SK-N-SH (cell line): ENCODE data around the gene SPTLC1. TPM values are rescaled to one million over a fixed set of nuclear protein-coding genes. Genes with fewer than 3 reads are reported as not detected.

Experiments
- CTCF ChIA-PET: fragments of 300-600, 350-600 bp; formaldehyde crosslinking; extraction: SDS; loops from one replicate; lab custom pipeline; 2021; lab: Yijun Ruan, JAX
- POLR2A ChIA-PET: fragments of 350-600 bp; sonication (Branson Sonifier 250); formaldehyde crosslinking; extraction: SDS; loops from one replicate; lab custom pipeline; 2020; ENCODE audit warnings: antibody characterized with exemption, inconsistent platforms; lab: Yijun Ruan, JAX
- DNase-seq: peaks from one replicate; pipeline ENCODE4 v3.0.0; 2012
- H2AFZ ChIP-seq: fragments of 200-600 bp; sonication (generic); 2 replicates; pipeline ENCODE4 v1.8.1; 2016; ENCODE audit warnings: antibody characterized with exemption, mild to moderate bottlenecking, low read depth
- H3F3A ChIP-seq: fragments of 200-600 bp; sonication (generic); replicated peaks from 2 replicates; pipeline ENCODE3; 2016; ENCODE audit warnings: antibody characterized with exemption, mild to moderate bottlenecking; ENCODE audit not compliant: insufficient read depth
- H3K27ac ChIP-seq, 2 experiments: fragments of 200-500 bp in 1 of 2; fragments of 200-600 bp in 1 of 2; sonication (Bioruptor generic) in 1 of 2; sonication (generic), shearing (Covaris generic) in 1 of 2; 2 replicates each; pipeline versions ENCODE4 v1.5.1 to v1.6.1; 2014 to 2016; ENCODE audit warnings: low read depth in 2 of 2, inconsistent platforms in 1 of 2, low read length in 1 of 2, mild to moderate bottlenecking in 1 of 2, mixed read lengths in 1 of 2
- H3K27me3 ChIP-seq: fragments of 200-600 bp; sonication (generic), shearing (Covaris generic); 2 replicates; pipeline ENCODE4 v1.6.1; 2016; ENCODE audit warnings: mixed run types; ENCODE audit not compliant: insufficient read depth
- H3K36me3 ChIP-seq, 2 experiments: fragments of 200-500 bp in 1 of 2; fragments of 200-600 bp in 1 of 2; sonication (Bioruptor generic) in 1 of 2; sonication (generic) in 1 of 2; replicated peaks in 1 of 2; 2 replicates each; pipeline versions ENCODE3 to v1.5.1; 2014 to 2016; ENCODE audit warnings: low read length in 1 of 2, mild to moderate bottlenecking in 1 of 2; ENCODE audit not compliant: insufficient read depth in 2 of 2, control insufficient read depth in 1 of 2
- H3K4me1 ChIP-seq, 2 experiments: fragments of 200-500 bp in 1 of 2; fragments of 200-600 bp in 1 of 2; sonication (Bioruptor generic) in 1 of 2; sonication (generic), shearing (Covaris generic) in 1 of 2; 2 replicates each; pipeline versions ENCODE4 v1.5.1 to v1.6.1; 2014 to 2016; ENCODE audit warnings: low read depth in 1 of 2, low read length in 1 of 2, mixed run types in 1 of 2; ENCODE audit not compliant: insufficient read depth in 2 of 2, control insufficient read depth in 1 of 2
- H3K4me2 ChIP-seq: fragments of 200-600 bp; sonication (generic), shearing (Covaris generic); 2 replicates; pipeline ENCODE4 v1.6.1; 2017; ENCODE audit warnings: mixed run types
- H3K4me3 ChIP-seq, 2 experiments: fragments of 200-500 bp in 1 of 2; fragments of 200-600 bp in 1 of 2; sonication (Bioruptor generic) in 1 of 2; sonication (generic), shearing (Covaris generic) in 1 of 2; 2 replicates each; pipeline versions ENCODE4 v1.5.1 to v1.8.1; 2014 to 2016; ENCODE audit warnings: low read depth in 2 of 2, inconsistent platforms in 1 of 2, low read length in 1 of 2, mild to moderate bottlenecking in 1 of 2, mixed read lengths in 1 of 2, moderate library complexity in 1 of 2
- H3K79me2 ChIP-seq: fragments of 200-600 bp; sonication (generic); 2 replicates; pipeline ENCODE4 v1.8.1; 2017; ENCODE audit warnings: mild to moderate bottlenecking; ENCODE audit not compliant: insufficient read depth
- H3K9ac ChIP-seq: fragments of 200-600 bp; sonication (generic); 2 replicates; pipeline ENCODE4 v1.6.1; 2017; ENCODE audit warnings: mixed run types
- H3K9me2 ChIP-seq: fragments of 200-600 bp; sonication (generic); 2 replicates; pipeline ENCODE4 v1.6.1; 2017; ENCODE audit warnings: mixed run types
- H3K9me3 ChIP-seq: fragments of 200-600 bp; sonication (generic); 2 replicates; pipeline ENCODE4 v1.6.1; 2017; ENCODE audit warnings: mixed run types, mild to moderate bottlenecking, moderate library complexity
- H4K20me1 ChIP-seq: fragments of 200-600 bp; sonication (generic); 2 replicates; pipeline ENCODE4 v1.6.1; 2017; ENCODE audit warnings: mild to moderate bottlenecking, mixed run types; ENCODE audit not compliant: insufficient read depth
- CHD2 ChIP-seq: fragments of 150-350 bp; IDR thresholded peaks from 2 replicates; pipeline ENCODE4 v1.6.1; 2018; ENCODE audit warnings: low read length; ENCODE audit not compliant: partially characterized antibody
- ELF1 ChIP-seq: IDR thresholded peaks from 2 replicates; pipeline ENCODE4 v1.4.0; 2012
- FOXJ3 ChIP-seq: sonication (generic); formaldehyde crosslinking; IDR thresholded peaks from 2 replicates; pipeline ENCODE4 v1.5.1; 2020; ENCODE audit warnings: mild to moderate bottlenecking, missing genetic modification reagents
- FOXM1 ChIP-seq: IDR thresholded peaks from 2 replicates; pipeline ENCODE4 v1.4.0; 2012; ENCODE audit warnings: low read depth, mild to moderate bottlenecking
- GABPA ChIP-seq: IDR thresholded peaks from 2 replicates; pipeline ENCODE4 v1.4.0; 2012; ENCODE audit warnings: low read depth, mild to moderate bottlenecking
- JUND ChIP-seq: IDR thresholded peaks from 2 replicates; pipeline ENCODE4 v1.4.0; 2012
- NFIC ChIP-seq: IDR thresholded peaks from 2 replicates; pipeline ENCODE4 v1.4.0; 2012; ENCODE audit warnings: borderline replicate concordance
- NRF1 ChIP-seq: IDR thresholded peaks from 2 replicates; pipeline ENCODE4 v1.6.1; 2012; ENCODE audit warnings: low read depth, mild to moderate bottlenecking, low read length
- PBX3 ChIP-seq: IDR thresholded peaks from 2 replicates; pipeline ENCODE4; 2012
- RCOR1 ChIP-seq: fragments of 150-350 bp; IDR thresholded peaks from 2 replicates; pipeline ENCODE4 v1.6.1; 2017; ENCODE audit warnings: antibody characterized with exemption, low read length
- REST ChIP-seq: IDR thresholded peaks from 2 replicates; pipeline ENCODE4 v1.6.1; 2012; ENCODE audit warnings: mild to moderate bottlenecking, low read depth, low read length, moderate library complexity
- RXRA ChIP-seq: IDR thresholded peaks from 2 replicates; pipeline ENCODE4 v1.4.0; 2012; ENCODE audit warnings: low read depth, mild to moderate bottlenecking, borderline replicate concordance
- SIN3A ChIP-seq: IDR thresholded peaks from 2 replicates; pipeline ENCODE4 v1.6.1; 2012; ENCODE audit warnings: low read depth, mild to moderate bottlenecking, low read length, moderate library complexity, borderline replicate concordance
- TAF1 ChIP-seq: IDR thresholded peaks from 2 replicates; pipeline ENCODE4 v1.6.1; 2012; ENCODE audit warnings: low read depth, mild to moderate bottlenecking, low read length, moderate library complexity, borderline replicate concordance
- USF2 ChIP-seq: fragments of 150-350 bp; IDR thresholded peaks from 2 replicates; pipeline ENCODE4 v1.6.1; 2017; ENCODE audit warnings: antibody characterized with exemption, low read length, low read depth, borderline replicate concordance
- ZBTB33 ChIP-seq: IDR thresholded peaks from 2 replicates; pipeline ENCODE4 v1.4.0; 2012; ENCODE audit warnings: low read depth, borderline replicate concordance
- WGBS: methylation state at CpG from one replicate; pipeline ENCODE4 v1.1.6; 2017; ENCODE audit warnings: low lambda C conversion rate; 5-methylcytosine and 5-hydroxymethylcytosine counted together
- polyA plus RNA-seq, 3 experiments: library from polyadenylated mRNA; depleted of rRNA; stranded (reverse); fragments of >200 nt; gene quantifications; 2 replicates each; pipeline ENCODE4 v1.2.3, GENCODE V29; 2012
- TF ChIP-seq, protein P1 (sequence below): IDR thresholded peaks from 2 replicates; pipeline ENCODE4 v1.4.0; 2012; ENCODE audit warnings: low read depth, borderline replicate concordance

Gene SPTLC1
- polyA plus RNA-seq, 1 of the 3 experiments (the other 2 are of a cell fraction) = 53.9 TPM

DNA sequence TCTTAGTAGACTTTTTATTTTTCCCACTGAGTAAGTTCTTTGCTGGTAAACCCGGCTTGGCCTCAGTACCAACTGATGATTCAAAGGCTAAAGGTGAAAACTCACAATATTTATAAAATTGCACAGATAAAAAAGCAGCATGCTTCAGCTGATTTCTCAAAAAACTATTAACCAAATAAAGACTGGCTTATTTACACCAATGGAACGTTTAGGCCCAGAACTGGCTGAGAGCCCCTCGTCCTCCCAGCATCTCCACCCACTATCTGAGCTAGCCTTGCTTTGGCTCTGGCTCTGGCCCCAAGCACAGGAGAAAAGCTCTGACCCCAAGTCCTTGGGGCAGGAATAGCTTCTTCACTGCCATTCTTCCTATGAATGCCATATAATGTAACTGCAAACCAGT, 68.5 kb downstream of the SPTLC1 start:
- no peaks in the 10 kb centered on the region for H3F3A ChIP-seq
- no peak overlapping the region for H3K27ac ChIP-seq
- POLR2A ChIA-PET = no interaction called here
- H3K36me3 ChIP-seq = peaks cover 84 to 88% of the 10 kb centered on the region in 2 experiments
- H3K4me2 ChIP-seq = no peak overlapping the region
- TF ChIP-seq ELF1 (no peak), FOXM1 (no peak), SIN3A (no peak), GABPA (no peak), JUND (no peak), RCOR1 (no peak), RXRA (no peak), PBX3 (no peak), NRF1 (no peak)
- TF ChIP-seq, protein P1, sequence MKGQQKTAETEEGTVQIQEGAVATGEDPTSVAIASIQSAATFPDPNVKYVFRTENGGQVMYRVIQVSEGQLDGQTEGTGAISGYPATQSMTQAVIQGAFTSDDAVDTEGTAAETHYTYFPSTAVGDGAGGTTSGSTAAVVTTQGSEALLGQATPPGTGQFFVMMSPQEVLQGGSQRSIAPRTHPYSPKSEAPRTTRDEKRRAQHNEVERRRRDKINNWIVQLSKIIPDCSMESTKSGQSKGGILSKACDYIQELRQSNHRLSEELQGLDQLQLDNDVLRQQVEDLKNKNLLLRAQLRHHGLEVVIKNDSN = no peak
- H3K9me2 ChIP-seq = no peaks in the 10 kb centered on the region
- H3K79me2 ChIP-seq = peaks cover 3% of the 10 kb centered on the region; the same call in 1 of the 2 replicates
- H3K9ac ChIP-seq = no peak overlapping the region
- DNase-seq = no peak
- CTCF ChIA-PET = interaction anchor here (1.1 to 1.8 kb wide), 5 partner anchors 9 to 312 kb away, joined by 3 to 4 read pairs (median 4); no protein-coding TSS in a partner anchor
- WGBS = 98% methylated on average over 3 of the region's 3 CpGs
- H3K4me1 ChIP-seq = no peaks in the 10 kb centered on the region
- no peak overlapping the region for H3K4me3 ChIP-seq
- H4K20me1 ChIP-seq = no peaks in the 10 kb centered on the region
- H3K27me3 ChIP-seq = no peaks in the 10 kb centered on the region
- H2AFZ ChIP-seq = no peak overlapping the region
- H3K9me3 ChIP-seq = peaks cover 8% of the 10 kb centered on the region

GRCh38 chr9:92044936-92045335, 70.3 kb downstream of the SPTLC1 start:
- no peak overlapping the region for H2AFZ ChIP-seq
- no peak for DNase-seq
- ChIA-PET POLR2A (no interaction called here), CTCF (no interaction called here)
- H3K9me3 ChIP-seq = peaks cover 11% of the 10 kb centered on the region
- H3K27ac ChIP-seq = no peak overlapping the region
- no peak overlapping the region for H3K4me3 ChIP-seq
- peaks cover 81 to 91% of the 10 kb centered on the region in 2 experiments for H3K36me3 ChIP-seq
- H3K79me2 ChIP-seq = no peaks in the 10 kb centered on the region
- no peaks in the 10 kb centered on the region for H3K27me3 ChIP-seq
- TF ChIP-seq USF2 (no peak), FOXJ3 (CRISPR knock-in tag) (no peak), JUND (no peak), NRF1 (no peak), REST (no peak), CHD2 (no peak), FOXM1 (no peak), ZBTB33 (no peak), NFIC (no peak), TAF1 (no peak)
- TF ChIP-seq, all 33 proteins: peak for 0
- H3K4me2 ChIP-seq = no peak overlapping the region
- H4K20me1 ChIP-seq = no peaks in the 10 kb centered on the region
- WGBS = 95% methylated on average over 2 of the region's 2 CpGs
- no peaks in the 10 kb centered on the region for H3F3A ChIP-seq
- H3K4me1 ChIP-seq = no peaks in the 10 kb centered on the region
- H3K9ac ChIP-seq = no peak overlapping the region
- no peaks in the 10 kb centered on the region for H3K9me2 ChIP-seq
